Fibroblast of upper back skin (primary cell): Measurements from ENCODE around the gene COMMD2.

Source experiments
- DNase-seq: peaks from one replicate; pipeline ENCODE4 v3.0.0-alpha.2; 2013

COMMD2 gene

DNA sequence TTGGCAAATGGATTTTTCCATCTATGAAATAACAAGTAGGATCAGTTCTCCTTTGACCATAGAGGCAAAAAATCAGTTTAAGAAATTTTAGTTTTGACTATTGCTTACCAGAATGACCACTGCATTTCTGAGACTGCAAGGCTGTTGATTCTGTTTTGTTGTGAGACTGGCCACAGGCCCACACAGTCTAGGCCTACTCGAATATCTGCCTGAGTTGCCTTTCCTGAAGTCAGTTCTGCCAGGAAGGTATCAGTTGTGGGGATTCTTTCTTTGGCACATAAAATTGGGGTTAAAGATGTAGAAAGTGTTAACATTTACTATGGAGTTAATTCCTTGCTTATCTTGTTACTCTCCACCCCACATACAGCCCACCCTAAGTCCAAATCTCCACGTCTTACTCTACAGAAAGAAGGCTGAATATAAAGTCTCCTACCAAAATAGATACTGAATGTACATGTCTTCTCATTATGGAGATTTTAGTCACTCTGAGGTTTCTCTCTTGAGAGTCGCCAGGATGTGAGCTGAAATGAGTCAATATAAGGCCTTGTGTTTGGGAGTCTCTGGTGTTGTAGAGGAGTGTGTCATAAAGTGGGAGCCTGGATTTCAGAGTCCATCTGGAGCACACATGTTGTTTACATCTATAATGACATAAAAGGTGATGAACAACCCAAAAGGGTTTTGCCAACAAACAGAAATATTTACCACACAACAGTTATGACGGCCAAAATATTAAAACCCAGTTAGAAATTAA is 49.4 kb downstream of the COMMD2 start:
- DNase-seq, result peak; percentile 93

DNA sequence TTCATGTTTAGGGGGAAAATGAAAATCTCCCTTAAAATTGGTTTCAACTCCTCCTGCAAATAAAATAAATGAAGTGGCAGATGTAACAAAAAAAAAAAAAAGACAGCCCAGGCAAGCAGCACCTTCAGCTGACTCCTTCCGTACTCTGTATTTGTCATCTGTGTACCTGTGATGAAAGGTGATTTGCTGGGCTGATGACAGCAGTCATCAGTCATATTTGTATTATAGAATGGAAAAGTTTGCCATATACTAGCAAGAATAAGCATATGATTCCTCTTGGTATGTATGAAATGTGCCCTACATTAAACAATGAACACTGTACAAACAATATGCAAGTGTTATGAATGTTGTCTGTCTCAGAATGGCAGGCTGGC is 50.3 kb downstream of the COMMD2 start:
- peak; percentile 31 for DNase-seq

DNA sequence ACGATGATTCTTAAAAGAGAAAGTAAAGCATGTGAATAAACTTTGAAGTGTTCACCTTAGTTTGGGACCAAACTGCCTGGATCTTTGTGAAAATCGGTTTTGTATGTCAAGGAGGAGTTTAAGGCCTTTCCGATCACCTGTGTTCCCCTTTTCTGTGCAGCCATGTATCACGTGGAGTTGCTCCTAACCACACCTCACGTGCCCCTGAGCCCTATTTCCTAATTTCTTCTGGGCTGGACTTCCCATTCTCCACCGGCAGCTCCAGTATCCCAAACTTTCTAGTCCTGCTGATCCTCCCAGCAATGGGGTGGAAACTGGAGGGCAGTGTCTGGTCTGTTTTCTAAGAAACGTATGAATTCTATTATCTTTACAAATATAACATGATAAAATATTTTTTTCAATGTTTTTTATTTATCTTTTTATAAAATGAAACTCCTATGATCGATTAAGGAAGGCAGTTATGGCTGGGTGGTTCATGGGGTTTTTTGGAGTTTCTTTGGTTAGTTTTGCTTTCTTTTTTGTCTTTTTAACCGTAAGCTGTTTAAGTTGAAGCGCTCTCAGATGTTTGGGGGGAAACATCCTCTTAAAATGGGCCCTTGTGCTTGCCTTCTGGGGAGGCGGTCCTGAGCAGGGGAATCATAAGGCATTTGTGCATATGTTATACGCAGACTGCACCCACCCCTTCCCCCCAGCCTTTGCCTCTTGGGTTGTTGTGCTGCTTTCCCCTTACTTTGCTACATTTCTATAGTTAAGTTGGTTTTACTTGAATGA is 50.9 kb downstream of the COMMD2 start:
- DNase-seq, result peak; percentile 40
